Muscle of leg (tissue), 11 donors: ENCODE results near the gene MOBP. TPM values are rescaled to one million over a fixed set of nuclear protein-coding genes. Genes with fewer than 3 reads are reported as not detected.
A peak's percentile ranks its signal among the peaks of the same experiment; 100 is the strongest.
"Not testable (repeated sequence)": the region's sequence is repeated elsewhere in the genome, so short reads cannot be mapped to it uniquely, and the experiment has no call there.

ENCODE experiments used
- DNase-seq: peaks from one replicate; pipeline ENCODE4 v3.0.0; 2013
- H3K27ac ChIP-seq: one replicate; pipeline ENCODE4 v1.5.1; 2013; ENCODE audit warnings: mild to moderate bottlenecking, low read length, control low read depth
- H3K27me3 ChIP-seq: one replicate; pipeline ENCODE4 v1.6.1; 2013; ENCODE audit warnings: low read length; ENCODE audit not compliant: control insufficient read depth, insufficient read depth
- H3K36me3 ChIP-seq: one replicate; pipeline ENCODE4 v1.6.1; 2013; ENCODE audit warnings: low read length; ENCODE audit not compliant: control insufficient read depth, insufficient read depth
- H3K4me1 ChIP-seq: one replicate; pipeline ENCODE4 v1.6.1; 2013; ENCODE audit warnings: low read length; ENCODE audit not compliant: control insufficient read depth, insufficient read depth
- H3K4me3 ChIP-seq: one replicate; pipeline ENCODE4 v1.5.1; 2013; ENCODE audit warnings: low read length, control low read depth
- H3K9me3 ChIP-seq: replicated peaks from 2 replicates; pipeline ENCODE4 v1.6.1; 2013; ENCODE audit warnings: low read depth, low read length; ENCODE audit not compliant: control insufficient read depth
- WGBS: methylation state at CpG from one replicate; pipeline ENCODE4 v1.1.5; 2013; ENCODE audit warnings: missing lambda C conversion rate; ENCODE audit not compliant: insufficient coverage; 5-methylcytosine and 5-hydroxymethylcytosine counted together
- polyA plus RNA-seq, 8 donors: library from polyadenylated mRNA; unstranded; fragments of 120-200 nt; gene quantifications; one replicate each; pipeline versions ENCODE4 v1.2.1 to v1.2.3, GENCODE V29; 2013; ENCODE audit warnings: inconsistent platforms in 1 of 8, low replicate concordance in 1 of 8; ENCODE audit not compliant: insufficient read length in 8 of 8, insufficient read depth in 1 of 8
- total RNA-seq: library from RNA; stranded (reverse); fragments of 120-200 nt; gene quantifications from one replicate; pipeline ENCODE4 v1.2.4, GENCODE V29; 2013

The MOBP gene
- total and polyA plus RNA-seq, 9 donors = 0.03 to 0.14 (median 0.05) TPM; not detected in 3

GRCh38 chr3:39448506-39449233 lies 18.8 kb upstream of the MOBP start:
- Histone ChIP-seq H3K27ac (no peak overlapping the region), H3K27me3 (peaks cover 2% of the 10 kb centered on the region), H3K9me3 (no peaks in the 10 kb centered on the region), H3K4me1 (peaks cover 3% of the 10 kb centered on the region), H3K36me3 (no peaks in the 10 kb centered on the region), H3K4me3 (no peak overlapping the region)
- 40% methylated on average over 4 of the region's 10 CpGs for WGBS
- DNase-seq = no peak

DNA sequence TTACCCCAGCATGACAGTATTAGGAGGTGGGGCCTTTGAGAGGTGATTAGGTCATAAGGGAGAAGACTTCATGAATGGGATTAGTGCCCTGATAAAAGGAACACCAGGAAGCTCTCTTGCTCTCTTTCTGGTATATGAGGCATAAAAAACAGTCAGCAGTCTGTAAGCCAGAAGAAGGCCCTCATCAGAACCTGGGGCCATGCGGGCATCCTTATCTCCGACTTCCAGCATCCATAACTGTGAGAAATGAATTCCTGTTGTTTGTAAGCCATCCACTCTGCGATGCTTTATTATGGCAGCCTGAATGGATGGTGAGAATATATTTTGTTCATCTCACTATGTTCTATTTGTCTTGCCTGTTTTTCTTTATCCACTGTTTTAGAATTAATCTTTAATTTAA lies 17.7 kb upstream of the MOBP start:
- H3K27ac ChIP-seq = no peak overlapping the region
- no peaks in the 10 kb centered on the region for H3K9me3 ChIP-seq
- H3K4me1 ChIP-seq = peaks cover 3% of the 10 kb centered on the region
- H3K36me3 ChIP-seq = no peaks in the 10 kb centered on the region
- no peak overlapping the region for H3K4me3 ChIP-seq
- no CpG with 5 or more reads among the region's 3 CpGs for WGBS
- no peak for DNase-seq
- peaks cover 2% of the 10 kb centered on the region for H3K27me3 ChIP-seq

DNA sequence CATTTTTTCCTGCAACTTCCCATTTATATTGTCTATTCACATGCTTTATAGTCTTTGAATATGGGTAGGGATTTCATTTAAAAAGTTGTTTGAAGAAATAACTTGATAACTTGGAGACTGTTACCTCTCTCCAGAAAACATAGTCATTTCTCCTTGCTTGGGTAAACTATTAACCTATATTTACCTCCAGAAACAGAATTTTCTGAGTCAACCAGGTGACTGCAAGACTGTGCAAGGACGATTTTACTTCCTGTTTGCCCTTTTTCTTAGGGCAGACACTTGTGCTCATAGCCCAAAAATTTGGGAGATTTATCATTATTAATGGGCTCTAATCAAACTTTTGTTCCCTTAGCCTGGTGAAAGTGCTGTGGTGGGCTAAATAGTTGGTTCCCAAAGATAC lies 14.3 kb upstream of the MOBP start:
- DNase-seq = no peak
- no CpG with 5 or more reads among the region's 1 CpG for WGBS
- no peaks in the 10 kb centered on the region for H3K9me3 ChIP-seq

GRCh38 chr3:39453872-39454271 lies 13.6 kb upstream of the MOBP start:
- not testable (repeated sequence) for H3K36me3 ChIP-seq, H3K4me3 ChIP-seq, H3K9me3 ChIP-seq, H3K4me1 ChIP-seq, H3K27ac ChIP-seq, H3K27me3 ChIP-seq, DNase-seq
- 97% methylated on average over 6 of the region's 7 CpGs for WGBS

More for the DNA sequence above, 14.3 kb upstream of the MOBP start:
- Histone ChIP-seq H3K27me3 (peaks cover 2% of the 10 kb centered on the region), H3K4me3 (no peak overlapping the region), H3K36me3 (no peaks in the 10 kb centered on the region), H3K27ac (no peak overlapping the region), H3K4me1 (no peaks in the 10 kb centered on the region)

DNA sequence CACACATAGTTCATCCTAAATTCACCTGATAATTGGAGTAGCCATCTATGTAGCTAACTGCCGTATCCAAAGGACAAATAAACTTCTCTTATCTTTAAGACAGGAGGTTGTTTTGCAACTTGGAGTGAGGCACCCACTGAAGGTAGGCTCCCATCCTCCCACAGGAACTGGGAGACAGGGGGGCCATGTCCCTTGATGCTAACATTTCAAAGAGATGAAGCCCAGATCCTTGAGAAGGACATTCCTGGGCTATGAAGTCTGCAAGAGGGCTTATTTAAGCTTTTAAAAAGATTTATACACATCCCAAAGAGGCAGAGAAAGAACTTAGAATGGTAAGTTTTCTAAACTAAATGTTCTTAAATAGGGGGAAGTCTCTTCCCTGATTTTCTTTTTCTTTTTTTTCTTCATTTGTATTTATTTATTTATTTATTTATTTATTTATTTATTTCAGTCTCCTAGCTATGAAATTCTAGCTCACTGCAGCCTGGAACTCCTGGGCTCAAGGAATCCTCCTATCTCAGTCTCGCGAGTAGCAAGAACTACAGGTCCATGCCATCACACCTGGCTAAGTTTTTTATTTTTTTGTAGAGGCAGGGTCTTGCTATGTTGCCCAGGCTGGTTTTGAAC lies 12.8 kb upstream of the MOBP start:
- Histone ChIP-seq H3K9me3 (no peaks in the 10 kb centered on the region), H3K4me1 (no peaks in the 10 kb centered on the region), H3K36me3 (no peaks in the 10 kb centered on the region), H3K4me3 (no peak overlapping the region), H3K27me3 (peaks cover 2% of the 10 kb centered on the region), H3K27ac (no peak overlapping the region)
- DNase-seq = no peak
- no CpG with 5 or more reads among the region's 3 CpGs for WGBS

DNA sequence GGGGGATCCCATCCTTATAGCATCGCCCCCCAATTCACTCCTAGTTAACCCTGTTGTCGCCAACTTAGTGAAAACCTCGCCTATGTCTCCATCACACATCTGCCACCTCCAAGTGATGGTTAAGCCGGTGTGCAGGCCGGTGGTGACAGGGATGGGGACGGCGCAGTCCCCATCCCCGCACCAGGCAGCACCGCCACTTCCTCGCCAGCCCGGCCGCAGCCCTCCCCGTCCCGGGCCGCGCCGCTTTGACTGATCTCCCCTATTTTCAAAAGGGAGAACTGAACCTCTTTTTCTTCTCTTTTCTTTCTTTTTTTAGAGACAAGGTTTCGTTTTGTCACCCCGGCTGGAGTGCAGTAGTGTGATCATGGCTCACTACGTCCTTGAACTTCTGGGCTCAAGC lies 11.3 kb upstream of the MOBP start:
- H3K36me3 ChIP-seq = no peaks in the 10 kb centered on the region
- H3K27ac ChIP-seq = no peak overlapping the region
- H3K9me3 ChIP-seq = no peaks in the 10 kb centered on the region
- H3K27me3 ChIP-seq = peaks cover 2% of the 10 kb centered on the region
- WGBS = 96% methylated on average over 20 of the region's 20 CpGs
- no peaks in the 10 kb centered on the region for H3K4me1 ChIP-seq
- DNase-seq = no peak
- no peak overlapping the region for H3K4me3 ChIP-seq

GRCh38 chr3:39457361-39457760 lies 10.1 kb upstream of the MOBP start:
- no peak for DNase-seq
- H3K4me3 ChIP-seq = no peak overlapping the region
- H3K9me3 ChIP-seq = no peaks in the 10 kb centered on the region
- H3K4me1 ChIP-seq = no peaks in the 10 kb centered on the region
- 83% methylated on average over 6 of the region's 9 CpGs for whole genome bisulfite sequencing
- H3K36me3 ChIP-seq = no peaks in the 10 kb centered on the region
- peaks cover 2% of the 10 kb centered on the region for H3K27me3 ChIP-seq
- no peak overlapping the region for H3K27ac ChIP-seq

GRCh38 chr3:39458579-39458978 lies 8.9 kb upstream of the MOBP start:
- H3K4me1 ChIP-seq, H3K4me3 ChIP-seq, H3K27me3 ChIP-seq, H3K36me3 ChIP-seq, H3K27ac ChIP-seq, H3K9me3 ChIP-seq, DNase-seq: not testable (repeated sequence)
- WGBS = 100% methylated on average over 1 of the region's 5 CpGs

DNA sequence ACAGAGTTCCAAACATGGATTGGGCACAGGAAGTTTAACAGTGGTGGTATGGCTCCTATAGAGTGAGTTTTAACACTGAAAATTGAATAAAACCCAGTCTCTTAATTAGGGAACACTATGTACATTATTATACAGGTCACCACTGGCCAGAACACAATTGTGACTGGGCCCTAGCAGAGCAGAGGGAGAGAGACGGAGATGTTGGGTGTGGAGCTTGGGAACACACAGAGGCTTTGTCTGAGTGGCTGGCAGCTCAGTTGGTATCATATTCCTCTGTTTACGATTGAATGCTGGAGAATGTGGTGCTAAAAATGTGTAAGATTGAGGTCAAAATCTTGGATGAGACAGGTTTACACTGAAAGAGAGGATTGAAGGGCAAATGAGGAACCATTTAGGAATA lies 6.8 kb upstream of the MOBP start:
- WGBS = 20% methylated on average over 1 of the region's 2 CpGs
- no peaks in the 10 kb centered on the region for H3K27me3 ChIP-seq
- H3K36me3 ChIP-seq = no peaks in the 10 kb centered on the region
- no peaks in the 10 kb centered on the region for H3K4me1 ChIP-seq
- H3K27ac ChIP-seq = no peak overlapping the region
- peak; percentile 11 for DNase-seq
- H3K4me3 ChIP-seq = no peak overlapping the region
- H3K9me3 ChIP-seq = no peaks in the 10 kb centered on the region

DNA sequence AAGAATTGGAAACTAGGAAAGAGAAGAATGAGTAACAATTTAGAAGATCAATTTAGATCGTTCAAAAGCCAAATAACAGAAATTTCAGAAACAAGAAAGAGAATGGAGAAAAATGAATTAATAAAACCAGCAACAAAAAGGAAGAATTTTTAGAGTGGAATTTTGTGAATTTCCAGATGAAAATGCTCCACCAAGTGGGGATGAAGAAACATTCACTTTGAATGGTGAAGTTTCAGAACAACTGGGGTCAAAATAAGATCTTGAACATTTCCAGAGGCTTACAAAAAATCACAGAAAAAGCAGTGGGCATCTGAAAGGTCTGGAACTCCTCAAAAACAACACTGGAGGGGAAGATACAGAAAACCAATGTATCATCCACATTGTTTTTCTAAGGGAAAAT lies 4.2 kb upstream of the MOBP start:
- no CpG with 5 or more reads among the region's 1 CpG for WGBS
- Histone ChIP-seq H3K27me3 (no peaks in the 10 kb centered on the region), H3K27ac (no peak overlapping the region), H3K4me3 (no peak overlapping the region), H3K4me1 (no peaks in the 10 kb centered on the region), H3K36me3 (no peaks in the 10 kb centered on the region), H3K9me3 (no peaks in the 10 kb centered on the region)
- DNase-seq = no peak
